OCI-LY3 (cell line): Measurements from ENCODE around the gene PSMB1.

Experiments
- H2AFZ ChIP-seq: fragments of 200-600, 300-600 bp; shearing (Covaris generic); 2 replicates; pipeline ENCODE4 v1.6.0; 2014; ENCODE audit warnings: antibody characterized with exemption, low read depth, low read length
- H3K27ac ChIP-seq: fragments of 200-600, 300-600 bp; sonication (generic); 2 replicates; pipeline ENCODE4 v1.5.1; 2014; ENCODE audit warnings: mild to moderate bottlenecking, low read length, moderate library complexity, mixed read lengths
- H3K27me3 ChIP-seq: fragments of 200-600, 300-600 bp; sonication (generic); 2 replicates; pipeline ENCODE4 v1.6.1; 2014; ENCODE audit warnings: low read depth, low read length, mixed read lengths
- H3K36me3 ChIP-seq: fragments of 200-600, 300-600 bp; sonication (generic); replicated peaks from 2 replicates; pipeline ENCODE3; 2014; ENCODE audit warnings: low read depth, low read length, mixed read lengths
- H3K4me1 ChIP-seq: fragments of 300-600, 200-600 bp; sonication (generic); 2 replicates; pipeline ENCODE4 v1.6.1; 2014; ENCODE audit warnings: low read length, mixed read lengths
- H3K4me2 ChIP-seq: fragments of 200-600, 300-600 bp; sonication (generic); 2 replicates; pipeline ENCODE4 v1.6.1; 2014; ENCODE audit warnings: low read length, mixed read lengths
- H3K4me3 ChIP-seq: fragments of 300-600, 200-600 bp; sonication (generic); 2 replicates; pipeline ENCODE4 v1.5.1; 2014; ENCODE audit warnings: antibody characterized with exemption, mild to moderate bottlenecking, low read length, moderate library complexity
- H3K79me2 ChIP-seq: fragments of 300-600, 200-600 bp; shearing (Covaris generic); 2 replicates; pipeline ENCODE4 v1.6.1; 2014; ENCODE audit warnings: mild to moderate bottlenecking, low read length, mixed read lengths
- H3K9ac ChIP-seq: fragments of 300-600, 200-600 bp; shearing (Covaris generic); 2 replicates; pipeline ENCODE4 v1.6.0; 2014; ENCODE audit warnings: mild to moderate bottlenecking, low read length, moderate library complexity
- H3K9me3 ChIP-seq: fragments of 200-600, 300-600 bp; shearing (Covaris generic); 2 replicates; pipeline ENCODE4 v1.6.1; 2014; ENCODE audit warnings: low read length, mixed read lengths; ENCODE audit not compliant: insufficient read depth
- H4K20me1 ChIP-seq: fragments of 200-600, 300-600 bp; sonication (generic); 2 replicates; pipeline ENCODE4 v1.6.1; 2016; ENCODE audit warnings: low read length, mixed read lengths; ENCODE audit not compliant: insufficient read depth
- CTCF ChIP-seq: fragments of 200-600, 300-600 bp; sonication (generic); IDR thresholded peaks from 2 replicates; pipeline ENCODE4 v1.5.1; 2014; ENCODE audit warnings: antibody characterized with exemption, low read length, low read depth
- EZH2phosphoT487 ChIP-seq: fragments of 200-600 bp; shearing (Covaris generic); IDR thresholded peaks from 2 replicates; pipeline ENCODE4 v1.6.1; 2018; ENCODE audit warnings: antibody characterized with exemption, mixed run types, low read depth

Gene PSMB1

GRCh38 chr6:170584954-170585498, 31.9 kb upstream of the PSMB1 start:
- TF ChIP-seq CTCF (no peak), EZH2phosphoT487 (no peak)

DNA sequence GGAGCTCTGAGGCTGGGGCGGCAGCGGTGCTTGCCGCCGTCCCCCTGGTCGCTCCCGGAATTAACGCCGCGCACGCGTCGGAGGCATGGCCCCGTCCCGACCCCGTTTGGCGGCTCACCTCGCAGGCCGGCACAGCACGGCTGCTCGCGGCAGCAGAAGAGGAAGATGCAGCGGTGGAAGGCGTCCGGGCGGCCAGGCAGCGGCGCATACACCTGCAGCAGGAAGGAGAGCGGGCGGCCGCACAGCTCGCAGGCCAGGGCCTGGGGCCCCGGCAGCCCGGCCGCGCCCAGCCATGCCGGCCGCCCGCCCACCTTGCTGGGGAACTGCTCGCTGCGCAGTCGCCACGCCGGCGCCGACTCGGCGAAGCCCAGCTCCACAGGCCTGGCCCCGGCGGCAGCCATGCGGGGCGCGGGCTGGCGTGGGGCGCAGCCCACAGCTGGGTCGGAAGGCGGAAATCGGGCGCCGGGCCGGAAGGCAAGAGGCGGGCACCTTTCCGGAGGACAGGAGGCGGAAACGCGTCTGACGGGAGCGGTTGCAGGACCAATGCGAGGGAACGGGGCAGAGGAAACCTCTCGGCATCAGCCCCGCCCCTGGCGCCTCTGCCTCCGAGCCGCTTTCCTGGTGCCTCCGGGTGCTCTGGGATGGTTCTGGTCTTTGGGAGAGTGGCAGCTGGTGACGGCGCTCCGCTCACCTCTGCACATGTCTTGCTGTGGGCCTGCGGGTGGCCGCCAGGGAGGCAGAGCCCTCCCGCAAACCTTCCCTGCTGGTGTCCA, 31.3 kb upstream of the PSMB1 start, which contains the start of gene PDCD2:
Gene PDCD2, minus strand, starts transcription at position 457 of the 773 bp plus-strand sequence. Its CDS starts 56 bp downstream, at position 401.
- H4K20me1 ChIP-seq: no peaks in the 10 kb centered on the region
- no peaks in the 10 kb centered on the region for H3K9me3 ChIP-seq
- H3K79me2 ChIP-seq: peaks cover 29% of the 10 kb centered on the region
- H3K4me2 ChIP-seq: peak within 1 kb of the TSS; percentile 98
- H3K4me1 ChIP-seq: peaks cover 5% of the 10 kb centered on the region
- peaks cover 5% of the 10 kb centered on the region for H3K36me3 ChIP-seq
- TF ChIP-seq CTCF (no peak), EZH2phosphoT487 (no peak)
- peak within 1 kb of the TSS; percentile 98 for H2AFZ ChIP-seq
- H3K27ac ChIP-seq: peak within 1 kb of the TSS; percentile 65
- no peaks in the 10 kb centered on the region for H3K27me3 ChIP-seq
- peak within 1 kb of the TSS; percentile 91 for H3K9ac ChIP-seq
- peak within 1 kb of the TSS; percentile 100 for H3K4me3 ChIP-seq

More at GRCh38 chr6:170584954-170585498, 31.9 kb upstream of the PSMB1 start:
- peak overlapping the region; percentile 98 for H3K4me2 ChIP-seq
- H3K27me3 ChIP-seq: no peaks in the 10 kb centered on the region
- H3K9me3 ChIP-seq: no peaks in the 10 kb centered on the region
- peak overlapping the region; percentile 98 for H2AFZ ChIP-seq
- H4K20me1 ChIP-seq: no peaks in the 10 kb centered on the region
- peaks cover 5% of the 10 kb centered on the region for H3K36me3 ChIP-seq
- peaks cover 5% of the 10 kb centered on the region for H3K4me1 ChIP-seq
- 0 out of 2 replicates have a peak overlapping the region, but pooled peaks have one; percentile 11 for H3K27ac ChIP-seq
- H3K79me2 ChIP-seq: peaks cover 29% of the 10 kb centered on the region
- peak overlapping the region; percentile 100 for H3K4me3 ChIP-seq
- H3K9ac ChIP-seq: peak overlapping the region; percentile 91

DNA sequence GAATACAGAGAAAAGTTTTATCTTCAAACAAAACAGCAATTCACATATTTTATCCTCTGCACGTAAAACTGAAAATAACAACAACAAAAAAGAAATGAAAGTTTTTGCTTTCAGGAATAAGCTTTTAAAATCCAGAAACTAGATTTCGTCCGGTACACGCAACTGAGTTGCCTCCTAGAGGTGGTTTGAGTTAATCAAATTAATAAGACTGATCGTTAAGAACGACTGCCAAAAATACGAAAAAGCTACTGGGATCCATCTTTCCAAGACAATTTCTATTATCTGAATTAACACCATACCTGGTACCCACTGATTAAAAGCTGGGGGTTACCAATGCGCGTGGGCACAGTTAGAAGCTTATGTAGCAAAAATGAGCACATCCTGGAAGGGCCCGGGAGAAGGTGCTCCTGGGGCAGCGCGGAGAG, 30.7 kb upstream of the PSMB1 start:
- H3K79me2 ChIP-seq: peaks cover 29% of the 10 kb centered on the region
- no peak for TF ChIP-seq CTCF
- TF ChIP-seq EZH2phosphoT487: no peak
- H3K27me3 ChIP-seq: no peaks in the 10 kb centered on the region
- H3K9me3 ChIP-seq: no peaks in the 10 kb centered on the region
- peak overlapping the region; percentile 91 for H3K9ac ChIP-seq
- H3K4me3 ChIP-seq: peak overlapping the region; percentile 100
- H3K36me3 ChIP-seq: peaks cover 5% of the 10 kb centered on the region
- no peak overlapping the region for H2AFZ ChIP-seq
- H3K4me2 ChIP-seq: peak overlapping the region; percentile 77
- peaks cover 5% of the 10 kb centered on the region for H3K4me1 ChIP-seq
- no peaks in the 10 kb centered on the region for H4K20me1 ChIP-seq
- H3K27ac ChIP-seq: peak overlapping the region; percentile 65

DNA sequence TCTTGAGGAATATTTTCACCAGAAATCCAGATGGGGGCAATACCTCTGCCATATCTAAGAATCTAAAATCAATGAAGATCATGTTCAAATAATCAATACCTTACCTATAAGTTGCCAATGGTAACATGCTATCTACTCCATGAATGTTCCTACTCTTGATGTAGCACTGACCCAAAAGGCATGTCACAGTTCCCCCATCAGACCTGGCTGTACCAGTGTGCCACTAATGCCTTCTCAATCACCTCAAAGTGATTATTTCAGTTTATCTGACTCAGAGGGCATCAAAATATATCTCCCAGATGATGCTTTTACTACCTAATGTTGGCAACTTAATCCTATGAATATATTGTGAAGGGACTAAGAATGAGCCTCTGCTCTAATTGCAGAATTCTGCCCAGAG, 25.8 kb upstream of the PSMB1 start:
- no peaks in the 10 kb centered on the region for H3K27me3 ChIP-seq
- H4K20me1 ChIP-seq: no peaks in the 10 kb centered on the region
- no peaks in the 10 kb centered on the region for H3K4me1 ChIP-seq
- H3K27ac ChIP-seq: no peak overlapping the region
- H3K79me2 ChIP-seq: peaks cover 18% of the 10 kb centered on the region
- no peak overlapping the region for H3K9ac ChIP-seq
- no peaks in the 10 kb centered on the region for H3K9me3 ChIP-seq
- no peak overlapping the region for H3K4me3 ChIP-seq
- no peak overlapping the region for H3K4me2 ChIP-seq
- TF ChIP-seq CTCF: no peak
- TF ChIP-seq EZH2phosphoT487: no peak
- H2AFZ ChIP-seq: no peak overlapping the region
- peaks cover 20% of the 10 kb centered on the region for H3K36me3 ChIP-seq
